Activated CD4-positive, CD25-positive, alpha-beta regulatory T cell treated with anti-CD3 and anti-CD28 coated beads, Interleukin-2, amount 50 U/mL, for 24 hours (primary cell): ENCODE results near the gene PCDH9.

Source experiments
- ATAC-seq, 2 donors: fragments of 150-1000 bp; cut with Tn5 transposase; one replicate each; pipeline ENCODE4 v1.10.0; 2021; ENCODE audit warnings: mild to moderate bottlenecking in 1 of 2, moderate library complexity in 1 of 2

Gene PCDH9

DNA sequence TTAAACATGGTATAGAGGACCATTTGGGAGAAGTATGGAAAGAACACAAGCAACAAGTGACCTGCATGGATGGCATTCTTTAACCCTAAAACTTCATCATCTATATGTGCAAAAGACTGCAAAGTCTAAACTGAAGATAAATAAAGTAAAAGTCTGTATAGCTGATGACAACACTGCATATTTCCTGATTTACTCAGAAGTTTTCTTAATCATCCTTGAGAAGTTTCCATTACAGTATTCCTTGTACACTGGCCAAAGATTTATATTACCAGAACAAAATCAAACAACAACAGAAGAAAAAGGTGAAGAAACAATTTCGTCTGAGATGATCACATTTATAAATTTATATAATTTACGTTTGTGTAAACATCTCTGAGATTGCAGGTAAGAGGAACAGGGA, 805.7 kb downstream of the PCDH9 start:
- ATAC-seq, result no peak

DNA sequence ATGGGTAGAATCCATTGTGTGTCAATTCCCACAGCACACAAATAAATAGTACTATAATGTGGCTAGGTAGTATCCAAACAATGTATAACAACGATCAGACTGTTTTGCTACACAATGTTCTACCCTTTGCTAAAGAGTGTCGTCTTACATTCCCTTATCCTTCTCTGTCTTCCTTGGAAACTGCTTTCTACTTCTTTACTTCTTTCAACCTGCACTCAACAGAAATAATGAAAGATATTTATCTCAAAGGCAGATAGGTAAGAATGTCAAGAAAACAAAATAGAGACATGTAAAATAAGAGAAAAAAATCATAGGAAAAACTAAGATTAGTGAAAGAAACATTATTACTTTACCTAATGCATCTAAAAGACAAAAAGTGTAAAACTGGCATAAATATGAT, 814.7 kb downstream of the PCDH9 start:
- ATAC-seq, result no peak

DNA sequence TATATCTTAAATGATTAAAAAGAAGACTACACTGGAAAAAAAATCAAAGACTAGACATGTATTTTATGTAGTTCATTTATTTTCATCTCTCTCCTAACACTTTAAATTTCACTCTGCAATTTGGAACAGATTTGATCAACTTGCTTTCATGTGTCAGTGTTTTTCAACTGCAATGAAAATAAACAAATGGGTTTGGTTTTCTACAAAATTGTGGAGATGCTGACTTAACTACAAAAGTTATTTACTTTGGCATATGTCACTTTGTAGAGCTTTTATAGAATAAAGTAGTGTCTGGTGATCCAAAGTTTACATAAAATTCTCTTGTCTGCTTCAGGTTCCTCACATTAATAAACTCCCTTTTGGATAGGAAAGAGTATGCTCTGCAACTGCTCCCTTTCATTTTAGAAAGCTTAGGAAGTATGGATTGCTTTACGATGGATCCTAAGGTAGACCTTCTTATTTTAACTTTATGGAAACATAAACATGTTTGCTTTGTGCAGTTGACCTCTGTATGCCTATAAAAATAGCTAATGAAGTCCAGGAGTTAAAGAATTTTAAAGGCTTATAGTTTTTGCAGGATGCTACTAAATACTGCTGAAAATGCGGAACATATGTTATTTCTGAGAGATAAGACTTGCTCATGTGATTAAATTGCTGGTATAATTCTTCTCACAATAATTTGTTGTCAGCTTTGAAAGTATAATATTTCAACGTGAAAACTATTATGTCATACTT, 815.9 kb downstream of the PCDH9 start:
- no peak for ATAC-seq

DNA sequence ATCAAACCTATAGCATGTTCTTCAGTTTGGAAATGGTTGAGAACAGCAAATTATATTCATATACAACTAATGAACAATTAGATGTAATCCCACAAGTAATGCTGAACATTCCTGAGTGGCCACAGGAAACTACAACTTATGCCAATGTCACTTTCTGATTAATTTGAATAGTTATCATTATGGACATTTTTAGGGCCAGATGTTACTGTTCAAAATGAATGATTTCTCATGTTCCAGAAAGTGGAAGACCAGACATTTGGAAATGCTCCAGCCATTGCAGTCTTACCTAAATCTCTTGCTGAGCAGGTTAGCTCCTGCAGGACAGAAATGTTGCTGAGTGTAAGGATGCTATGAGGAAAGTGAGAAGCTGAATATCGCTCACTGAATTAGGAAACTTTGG, 819.8 kb downstream of the PCDH9 start:
- ATAC-seq, result no peak

DNA sequence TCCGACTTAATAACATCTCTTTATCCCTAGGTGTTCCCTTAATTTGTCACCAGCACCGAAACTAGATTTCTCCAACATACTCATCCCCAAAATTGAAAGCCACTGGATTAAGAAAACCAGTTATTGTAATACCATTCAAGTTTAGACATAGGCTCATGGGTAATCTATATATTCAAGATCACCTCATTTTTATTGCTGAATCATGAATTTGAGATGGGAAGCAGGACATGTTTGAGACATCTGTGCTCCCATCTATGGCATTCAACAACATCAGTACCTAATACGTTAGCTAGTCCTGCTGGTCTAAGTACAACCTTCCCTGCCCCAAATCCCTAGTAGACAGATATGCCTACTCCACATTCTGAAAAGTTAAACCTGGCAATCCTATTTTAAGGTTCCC, 820.6 kb downstream of the PCDH9 start:
- ATAC-seq, result no peak

DNA sequence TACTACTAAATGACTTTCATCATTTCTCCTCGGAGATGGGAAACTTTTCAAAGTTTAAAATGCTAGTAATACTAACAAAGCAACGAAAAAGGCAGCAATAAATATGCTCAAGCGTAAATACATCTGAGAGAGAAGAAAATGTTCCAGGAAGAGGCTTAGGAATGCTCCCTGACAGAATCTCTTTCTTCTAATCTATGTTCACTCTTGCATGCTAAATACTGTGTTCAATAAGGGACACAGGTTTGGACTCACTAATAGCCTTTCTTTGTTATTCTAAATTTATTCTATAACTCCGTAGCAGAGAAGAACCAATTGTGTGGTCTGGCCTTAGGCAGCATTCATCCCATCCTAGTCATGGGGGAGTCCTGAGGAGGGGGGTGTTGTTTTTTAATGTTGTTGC, 823.0 kb downstream of the PCDH9 start:
- no peak for ATAC-seq

DNA sequence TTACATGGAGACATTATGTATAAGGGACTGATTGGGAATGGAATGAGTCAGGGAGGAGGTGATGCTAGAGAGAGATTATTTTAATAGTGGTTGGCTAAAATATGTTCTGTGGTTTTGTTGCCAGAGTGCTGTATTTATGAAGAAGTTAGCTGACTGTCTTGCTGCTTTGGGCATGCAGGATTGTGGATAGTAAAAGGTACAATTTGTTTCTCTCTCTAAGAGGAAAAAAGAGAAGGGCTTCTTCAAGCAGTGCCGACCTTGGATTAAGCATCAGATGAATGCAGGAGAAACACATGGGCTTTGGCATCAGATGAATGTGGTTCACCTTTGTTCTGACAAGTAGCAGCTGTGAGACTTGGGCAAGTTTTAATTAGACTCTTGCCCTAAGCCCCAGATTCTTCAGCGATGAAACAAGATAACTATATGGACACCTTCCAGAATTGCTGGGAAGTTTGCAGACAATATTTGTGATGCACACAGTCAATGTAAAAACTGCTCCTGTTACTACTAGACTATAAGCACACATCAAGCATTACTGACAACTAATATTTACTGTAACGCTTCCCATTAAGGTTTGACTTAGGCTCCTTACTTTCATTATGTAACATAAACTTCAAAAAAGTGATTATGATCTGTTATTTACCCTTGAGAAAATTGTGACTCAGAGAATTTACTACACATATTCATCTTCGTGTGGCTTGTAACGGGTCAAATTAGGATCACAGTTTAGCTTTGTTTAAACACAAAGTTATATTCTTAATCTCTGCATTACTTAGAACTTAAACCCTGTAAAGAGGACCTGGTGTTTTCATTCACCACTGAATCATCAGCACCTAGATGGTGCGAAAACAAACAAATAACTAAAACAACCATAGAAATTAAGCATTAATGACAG, 824.0 kb downstream of the PCDH9 start:
- ATAC-seq, result no peak

DNA sequence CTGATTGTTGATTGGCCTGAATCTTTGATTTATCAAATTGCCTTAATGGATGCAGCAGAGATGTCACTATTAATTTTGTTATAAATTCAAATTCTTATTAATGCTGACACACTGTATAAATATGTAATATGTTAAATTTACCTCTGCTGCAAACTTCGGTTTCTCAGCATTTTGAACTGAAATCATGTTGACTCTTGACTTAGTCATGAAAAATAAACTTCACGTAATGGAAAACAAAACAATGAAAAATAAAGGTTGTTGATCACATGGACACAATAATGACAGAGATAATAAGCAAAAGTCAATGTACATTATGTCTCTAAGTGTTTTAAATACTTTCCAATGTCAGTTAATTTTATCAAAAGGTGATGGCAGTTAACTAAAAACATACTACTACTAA, 827.6 kb downstream of the PCDH9 start:
- no peak for ATAC-seq

DNA sequence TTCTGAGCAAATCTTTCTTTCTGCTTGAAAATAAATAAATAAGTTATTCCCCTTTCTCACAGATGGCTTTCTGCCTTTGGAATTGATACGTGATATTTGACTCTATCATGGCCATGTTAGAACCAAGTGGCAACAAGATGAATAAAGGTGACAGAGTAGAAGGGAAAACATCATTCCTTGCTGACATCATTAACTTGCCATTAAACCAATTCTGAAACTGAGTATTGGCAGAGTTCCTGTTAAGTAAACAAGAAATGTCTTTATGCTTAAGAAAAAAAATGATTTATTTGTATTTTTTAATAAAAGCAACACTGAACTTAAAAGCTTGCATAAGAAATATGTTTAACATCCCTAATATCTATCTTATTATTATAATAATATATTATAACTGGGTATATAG, 828.1 kb downstream of the PCDH9 start:
- ATAC-seq, result no peak

DNA sequence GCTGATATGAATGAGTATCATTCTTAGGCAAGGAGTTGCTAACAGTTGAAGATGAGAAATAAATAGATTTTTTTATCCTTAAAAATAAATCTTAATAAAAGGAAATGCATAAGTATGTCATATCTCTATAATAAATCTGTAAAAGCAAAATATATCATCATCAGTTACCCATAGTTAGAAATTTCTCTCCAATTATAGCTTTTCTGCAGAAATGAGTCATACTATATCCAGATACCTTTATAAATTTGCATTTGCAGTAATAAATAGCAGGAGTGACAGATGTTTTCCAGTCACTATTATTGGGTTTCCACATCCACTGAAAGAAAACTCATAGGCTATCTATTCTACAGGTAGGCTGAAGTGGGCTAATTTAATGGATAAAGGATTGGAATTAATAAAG, 829.8 kb downstream of the PCDH9 start:
- ATAC-seq, result no peak

DNA sequence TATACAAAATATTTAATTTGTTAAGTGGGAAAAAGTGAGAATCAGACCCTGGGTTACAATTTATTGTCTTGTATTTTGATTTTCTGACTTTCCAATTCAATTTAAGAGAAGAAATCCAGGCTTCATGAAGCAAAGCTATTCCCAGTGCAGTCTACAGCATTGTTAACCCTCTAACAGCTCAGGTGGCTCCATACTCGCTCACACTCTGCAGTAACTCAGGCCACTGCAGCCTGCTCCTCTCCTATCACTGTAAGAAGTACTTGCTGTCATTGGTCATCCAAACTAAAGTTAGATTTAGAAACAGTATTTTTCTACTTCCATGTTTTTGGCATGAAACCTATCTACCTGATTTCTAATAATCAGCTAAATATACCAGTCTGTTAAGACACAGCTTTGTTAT, 830.3 kb downstream of the PCDH9 start:
- ATAC-seq, result no peak

DNA sequence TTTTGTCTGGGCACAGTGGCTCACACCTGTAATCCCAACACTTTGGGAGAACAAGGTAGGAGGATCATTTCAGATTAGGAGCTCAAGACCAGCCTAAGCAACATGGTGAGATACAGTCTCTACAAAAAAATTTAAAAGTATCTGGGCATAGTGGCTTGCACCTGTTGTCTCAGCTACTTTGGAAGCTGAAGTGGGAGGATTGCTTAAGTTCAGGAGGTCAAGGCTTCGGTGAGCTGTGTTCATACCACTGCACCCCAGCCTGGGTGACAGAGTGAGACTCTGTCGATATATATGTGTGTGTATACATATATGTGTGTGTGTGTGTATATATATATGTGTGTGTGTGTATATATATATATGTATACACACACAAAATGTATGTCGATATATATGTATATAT, 833.0 kb downstream of the PCDH9 start:
- no peak for ATAC-seq

DNA sequence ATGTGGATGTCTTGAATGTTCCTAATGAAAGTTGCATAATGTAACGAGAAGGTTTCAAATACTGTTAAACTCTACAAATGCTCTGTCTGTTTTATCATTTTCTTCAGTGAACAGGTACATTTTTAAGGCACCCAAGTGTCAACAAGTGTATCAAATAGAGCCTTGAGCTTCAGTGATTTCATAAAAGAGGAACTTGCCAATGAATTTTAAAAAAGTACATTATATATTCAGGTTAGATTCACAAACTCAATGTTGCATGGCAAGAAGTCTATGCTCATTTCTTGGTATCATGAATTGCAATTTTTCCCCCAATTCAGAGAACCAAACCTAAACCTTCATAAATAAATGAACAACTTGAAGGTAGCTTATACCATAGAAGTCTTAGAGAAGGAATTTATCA, 838.8 kb downstream of the PCDH9 start:
- ATAC-seq, result no peak

DNA sequence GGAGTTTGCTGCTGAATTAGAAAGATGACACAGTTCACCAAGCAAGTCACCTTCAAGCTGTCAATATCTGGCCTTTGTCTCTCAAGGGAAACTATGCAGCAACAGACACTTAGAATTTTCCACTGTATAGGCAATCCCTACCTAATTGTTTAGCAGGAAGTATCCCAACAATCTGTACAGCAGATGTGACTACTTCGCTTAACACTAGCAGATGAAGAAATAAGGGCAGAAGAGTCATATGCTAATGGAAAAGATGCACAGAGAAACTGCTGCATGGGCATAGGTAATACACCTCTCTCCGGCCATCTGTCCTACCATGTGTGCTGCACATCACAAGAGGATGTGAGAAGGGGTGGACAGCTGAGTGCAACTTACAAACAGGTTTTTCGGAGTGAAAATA, 851.2 kb downstream of the PCDH9 start:
- no peak for ATAC-seq

DNA sequence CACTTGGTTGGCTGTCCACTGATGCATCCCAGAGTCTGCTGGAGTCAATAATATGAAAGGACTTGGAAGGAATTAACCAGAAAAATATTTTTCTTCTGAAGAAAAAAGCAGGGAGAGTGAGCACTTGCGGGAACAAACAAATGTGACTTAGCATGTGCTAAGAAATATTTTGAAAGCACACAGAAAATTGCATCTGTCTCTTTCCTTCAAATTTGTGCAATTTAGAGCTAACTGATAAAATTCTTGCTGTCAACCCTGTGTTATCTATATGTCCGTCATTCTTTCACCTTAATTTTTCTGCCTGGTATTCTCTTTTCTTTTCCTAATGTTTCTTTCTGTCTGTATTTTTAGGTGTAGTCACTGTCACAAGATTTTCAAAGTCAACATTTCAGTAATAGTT, 852.6 kb downstream of the PCDH9 start:
- ATAC-seq, result no peak

DNA sequence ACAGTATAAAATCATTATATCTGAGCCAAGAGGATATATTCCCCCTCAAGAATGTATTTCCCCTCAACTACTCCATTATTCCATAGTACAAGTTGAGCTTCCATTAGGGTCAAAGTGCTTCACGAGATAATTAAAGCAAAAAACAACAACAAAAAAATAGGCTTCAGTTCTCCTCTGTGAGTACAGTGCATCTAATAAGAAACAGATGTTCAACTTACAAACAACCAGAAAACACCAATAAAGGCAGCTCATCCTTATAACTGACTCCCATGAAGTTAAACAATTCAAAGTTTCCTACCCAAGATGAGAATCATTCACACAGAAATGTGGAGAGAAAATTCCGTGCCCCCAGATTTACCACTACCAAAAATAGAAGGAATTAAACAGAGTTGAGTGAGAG, 854.4 kb downstream of the PCDH9 start:
- ATAC-seq, result no peak

DNA sequence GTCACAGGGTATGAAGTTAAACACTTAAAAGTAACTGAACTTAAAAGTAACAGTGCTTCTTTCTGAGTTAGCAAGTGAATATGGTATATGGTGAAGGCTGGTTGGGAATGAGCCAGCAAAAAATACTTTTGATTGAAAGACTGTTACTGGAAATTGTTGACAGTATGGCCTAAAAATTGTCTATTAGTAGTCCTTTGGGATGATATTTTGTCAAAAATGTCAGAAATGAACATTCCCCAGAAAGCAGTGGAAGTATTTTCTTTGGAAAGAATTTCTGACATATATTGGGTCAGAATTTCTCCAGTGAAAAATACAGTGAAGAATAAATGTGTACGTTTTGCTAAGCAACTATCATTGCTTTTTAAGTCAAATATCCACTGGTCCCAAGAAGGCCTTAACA, 860.5 kb downstream of the PCDH9 start:
- ATAC-seq, result no peak

DNA sequence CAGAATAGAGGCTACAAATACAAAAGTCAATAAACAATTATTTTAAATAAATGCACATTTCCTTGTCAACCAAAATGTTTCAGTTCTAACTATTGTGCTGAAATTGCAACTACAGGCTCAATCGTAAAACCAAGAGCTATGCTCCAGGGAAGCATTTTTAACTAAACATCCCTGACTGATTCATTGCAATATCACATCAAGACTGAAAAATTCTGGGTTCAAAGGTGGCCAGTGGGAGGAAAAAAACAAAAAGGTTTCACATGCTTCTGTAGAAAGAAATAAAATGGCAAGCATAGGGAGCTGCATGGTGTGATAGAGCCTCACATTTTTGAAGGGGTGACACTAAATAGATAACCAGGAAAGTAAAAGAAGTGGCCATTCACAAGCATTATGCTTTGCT, 862.8 kb downstream of the PCDH9 start:
- ATAC-seq, result no peak

DNA sequence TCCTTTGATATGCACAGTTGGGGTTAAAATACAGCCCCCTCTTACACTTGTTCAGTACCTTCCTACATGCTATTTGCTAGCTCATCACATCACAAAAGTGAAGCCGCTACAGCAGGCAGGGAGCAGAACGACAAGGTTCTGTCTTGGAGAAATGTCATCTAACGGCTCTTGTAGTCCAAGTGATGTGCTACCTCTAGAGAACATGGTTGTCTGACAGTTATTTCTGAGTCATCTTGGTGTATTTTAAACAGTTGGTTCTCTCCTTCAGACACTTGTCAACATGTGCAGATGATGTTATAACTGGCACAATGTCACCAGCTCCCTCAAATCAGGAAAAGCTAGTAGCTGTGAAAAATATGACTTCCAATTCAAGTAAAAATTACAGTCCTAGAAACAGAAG, 865.0 kb downstream of the PCDH9 start:
- ATAC-seq, result no peak

DNA sequence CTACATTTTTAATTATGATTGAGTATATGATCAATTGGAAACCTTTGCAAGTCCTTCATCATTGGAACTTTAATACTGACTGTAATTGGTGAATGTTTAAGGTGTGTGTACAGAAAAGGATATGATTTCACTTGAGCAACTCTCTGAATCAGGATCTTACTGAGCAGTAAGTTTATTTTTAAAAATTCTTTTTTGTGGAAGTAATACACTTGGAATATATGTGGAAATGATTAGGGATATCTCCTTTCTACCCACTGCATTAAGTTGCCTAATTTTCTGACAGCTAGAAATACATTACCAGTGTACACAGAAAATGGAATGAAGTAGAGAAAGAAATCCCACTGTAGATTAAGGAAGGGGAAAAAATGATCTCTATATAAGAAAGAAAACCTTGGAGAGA, 865.8 kb downstream of the PCDH9 start:
- no peak for ATAC-seq

DNA sequence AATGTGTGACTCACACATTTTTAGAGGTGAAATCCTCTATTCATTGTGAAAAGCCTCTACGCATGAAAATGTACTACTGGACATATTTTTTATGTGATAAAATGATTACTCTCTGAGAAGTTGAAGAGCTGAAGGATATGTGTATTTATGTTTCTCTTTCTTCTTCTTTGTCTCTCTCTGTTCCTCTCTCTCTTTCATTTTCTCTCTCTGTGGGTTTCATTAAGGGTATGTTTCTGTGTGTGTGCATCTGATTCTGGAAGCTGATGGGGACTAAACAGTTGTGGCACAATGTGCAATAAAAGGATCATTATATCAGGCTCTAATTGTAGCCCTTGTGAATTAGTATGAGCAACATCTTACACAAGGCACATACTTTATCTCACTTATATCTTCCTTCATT, 867.7 kb downstream of the PCDH9 start:
- ATAC-seq, result no peak

DNA sequence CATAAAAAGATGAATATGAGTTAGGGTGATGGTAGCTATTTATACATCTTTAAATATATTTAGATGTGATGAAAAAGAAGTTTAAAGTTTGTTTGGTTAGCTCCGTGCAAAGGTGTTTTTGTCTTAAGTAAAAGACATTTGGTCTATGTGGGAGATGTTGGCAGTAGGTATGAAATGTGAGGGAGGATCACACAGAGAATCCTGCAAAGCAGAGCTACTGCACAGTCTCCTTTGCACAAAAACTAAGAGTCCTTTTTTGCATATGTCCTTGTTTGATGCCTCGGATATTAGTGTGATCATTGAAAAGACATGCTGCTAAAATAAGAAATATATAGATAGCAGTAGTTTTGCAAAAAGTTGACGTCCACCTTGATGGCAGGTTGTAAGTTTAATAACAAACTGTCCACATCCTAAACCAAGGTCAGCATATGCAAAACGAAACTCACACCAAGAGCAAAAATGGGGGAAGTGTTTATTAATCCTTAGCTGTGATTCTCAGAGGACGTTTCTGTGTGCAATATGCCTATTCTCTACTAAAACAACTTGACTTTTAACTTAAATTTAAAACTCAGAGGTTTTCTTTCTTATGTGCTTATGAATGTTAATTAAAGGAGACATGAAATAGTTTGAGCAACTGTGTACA, 870.1 kb downstream of the PCDH9 start:
- no peak for ATAC-seq

DNA sequence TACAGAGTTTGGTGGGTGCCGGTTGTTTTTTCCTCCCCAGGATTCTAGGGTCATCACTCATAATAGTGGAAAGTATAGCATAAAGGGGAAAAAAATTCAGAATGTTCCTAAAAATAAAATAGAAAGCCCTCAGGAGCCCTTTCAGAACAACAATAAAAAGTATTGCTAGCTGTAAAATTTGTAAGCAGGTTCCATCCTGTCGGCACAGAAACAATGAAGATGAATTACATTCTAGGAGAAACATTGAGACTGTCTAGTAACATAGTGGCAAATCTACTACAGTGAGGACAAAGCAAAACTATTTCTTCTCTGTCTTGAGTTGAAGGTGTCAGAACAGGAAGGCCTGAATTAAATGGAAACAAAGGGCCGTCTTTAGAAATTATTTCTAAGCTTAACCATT, 870.7 kb downstream of the PCDH9 start:
- ATAC-seq, result no peak

DNA sequence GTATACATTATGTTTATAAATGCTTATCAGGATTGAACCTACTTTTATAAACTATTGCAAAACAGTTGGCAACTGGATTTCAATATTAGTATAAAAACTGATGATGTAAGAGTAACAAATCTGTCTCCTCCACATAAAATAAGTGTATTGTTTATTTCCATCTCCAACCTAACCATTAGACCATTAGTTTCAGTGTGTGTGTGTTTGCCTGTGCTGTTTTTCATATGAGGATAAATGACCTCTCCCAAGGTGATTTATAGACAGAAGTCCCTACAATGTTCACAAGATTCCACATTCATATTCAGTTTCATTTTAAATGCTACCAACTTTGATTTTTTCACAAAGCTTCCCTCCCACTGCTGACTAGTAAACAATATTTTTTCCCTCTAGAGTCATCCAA, 871.6 kb downstream of the PCDH9 start:
- ATAC-seq, result no peak
